ENCODE data around the gene GALNT14.

GALNT14 gene

GRCh38 chr2:30968660-30969397 lies 169.4 kb downstream of the GALNT14 start:
- no peak for DNase-seq

GRCh38 chr2:30966786-30967185 lies 171.5 kb downstream of the GALNT14 start:
- DNase-seq = no peak

DNA sequence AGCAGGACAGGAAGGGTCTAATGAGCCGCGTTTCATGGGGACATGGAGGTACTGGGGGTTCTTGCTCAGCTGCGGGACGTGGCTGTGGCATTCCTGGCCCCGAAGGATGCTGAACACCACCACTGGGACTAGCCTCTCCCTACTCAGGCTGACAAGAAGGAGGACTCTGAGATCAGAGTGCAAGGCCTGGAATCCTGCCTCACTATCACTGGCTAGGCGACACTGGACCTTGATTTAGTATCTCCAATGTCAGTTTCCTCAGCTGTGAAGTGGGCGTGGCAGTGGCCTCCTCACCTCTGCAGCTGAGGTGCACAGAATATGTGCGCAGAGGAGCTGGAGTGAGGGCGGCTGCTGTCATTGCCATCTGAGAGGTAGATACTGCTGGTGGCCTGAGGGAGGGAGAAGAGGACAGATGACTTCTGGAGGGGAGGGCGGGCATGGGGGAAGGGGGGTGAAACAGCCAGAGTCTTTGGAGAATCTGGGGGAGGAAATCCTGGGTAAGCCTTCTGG lies 173.2 kb downstream of the GALNT14 start:
- DNase-seq = no peak

DNA sequence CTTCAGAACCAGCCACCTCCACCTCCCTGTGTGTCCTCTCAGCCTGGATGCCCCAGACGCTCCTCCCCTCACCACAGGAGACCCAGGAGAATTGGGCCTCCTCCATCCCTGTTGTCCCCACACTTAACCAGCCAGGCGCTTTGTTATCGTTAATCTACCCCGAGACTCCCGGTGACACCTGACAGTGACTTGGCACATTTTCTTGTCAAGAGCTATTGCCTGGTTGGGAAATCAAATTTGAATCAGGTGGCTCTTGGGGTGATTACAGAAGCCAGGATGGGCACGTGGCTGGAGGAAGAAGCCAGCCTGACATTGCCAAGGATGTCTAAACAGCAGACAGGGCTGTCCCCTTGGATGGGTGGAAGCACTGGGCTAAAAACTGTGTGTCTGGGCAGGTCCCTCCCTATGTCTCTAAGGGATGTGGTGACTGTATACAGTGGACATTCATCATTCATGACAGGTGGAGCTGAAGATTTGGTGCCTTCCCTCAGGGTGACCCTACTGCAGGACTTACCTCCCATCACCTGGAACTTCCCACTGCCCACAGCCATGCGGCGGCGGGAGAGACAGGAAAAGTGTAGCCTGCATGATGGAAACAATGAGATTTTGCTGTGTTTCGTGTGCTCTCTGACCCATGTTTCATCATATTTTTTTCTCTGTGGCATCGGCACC lies 173.8 kb downstream of the GALNT14 start:
- no peak for DNase-seq

- no peak for DNase-seq
Observed at GRCh38 chr2:30963184-30963583, 175.1 kb downstream of the GALNT14 start.

DNA sequence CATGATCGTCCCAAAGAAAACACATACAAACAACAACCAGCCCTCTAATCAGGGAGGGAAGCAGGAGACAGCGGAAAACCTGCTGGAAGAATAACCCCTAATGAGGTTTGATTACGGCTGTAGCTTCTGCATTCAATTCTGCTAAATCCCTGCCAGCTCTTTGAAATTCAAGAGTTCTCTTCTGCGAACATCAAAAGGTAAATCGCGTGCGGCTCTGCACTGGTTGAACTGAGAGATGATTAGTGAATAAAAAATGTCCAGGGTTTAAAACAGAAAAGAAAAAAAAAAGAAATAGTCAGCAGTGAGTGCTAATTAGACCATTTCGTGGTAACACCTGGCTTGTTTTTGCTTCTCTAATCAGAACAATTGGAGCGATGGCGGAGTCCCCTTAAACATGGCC lies 178.0 kb downstream of the GALNT14 start:
- no peak for DNase-seq

DNA sequence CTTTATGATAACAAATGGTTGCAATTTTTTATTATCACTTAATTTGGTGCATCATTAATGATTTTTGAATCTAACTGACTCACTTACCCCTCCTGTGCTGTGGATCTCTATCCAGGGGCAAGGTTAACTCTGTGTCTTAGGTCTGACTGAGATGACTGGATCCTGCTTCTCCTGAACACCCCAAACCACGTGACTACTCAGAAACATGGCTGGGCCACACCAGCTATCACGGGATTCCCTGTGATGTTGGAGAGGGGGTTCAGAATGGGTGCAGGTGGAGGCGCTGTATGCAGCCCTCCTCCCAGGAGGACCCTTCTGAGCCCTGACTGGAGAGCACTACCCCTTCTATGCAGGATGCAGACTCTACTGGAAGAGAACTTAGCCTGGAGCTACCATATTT lies 178.6 kb downstream of the GALNT14 start:
- DNase-seq = no peak

DNA sequence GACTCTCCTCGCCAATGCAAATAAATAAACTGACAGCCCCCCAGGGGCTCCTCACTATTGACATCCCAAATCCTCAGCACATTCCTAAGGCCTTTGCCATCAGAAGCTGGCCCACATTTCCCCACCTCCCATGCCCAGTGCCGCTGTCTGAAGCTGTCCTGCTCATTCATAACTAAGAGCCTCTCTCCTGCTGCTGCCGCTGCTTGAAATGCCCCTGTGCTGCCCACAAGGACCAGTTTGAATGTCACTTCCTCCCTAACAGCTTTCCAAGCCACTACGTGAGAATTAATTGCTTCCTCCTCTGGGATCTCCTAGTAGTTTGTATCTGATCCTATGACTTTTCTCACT lies 179.3 kb downstream of the GALNT14 start:
- DNase-seq = no peak

GRCh38 chr2:30958193-30958917 lies 179.9 kb downstream of the GALNT14 start:
- DNase-seq = no peak

GRCh38 chr2:30957591-30957990 lies 180.6 kb downstream of the GALNT14 start:
- DNase-seq = no peak

GRCh38 chr2:30956995-30957394 lies 181.2 kb downstream of the GALNT14 start:
- no peak for DNase-seq

DNA sequence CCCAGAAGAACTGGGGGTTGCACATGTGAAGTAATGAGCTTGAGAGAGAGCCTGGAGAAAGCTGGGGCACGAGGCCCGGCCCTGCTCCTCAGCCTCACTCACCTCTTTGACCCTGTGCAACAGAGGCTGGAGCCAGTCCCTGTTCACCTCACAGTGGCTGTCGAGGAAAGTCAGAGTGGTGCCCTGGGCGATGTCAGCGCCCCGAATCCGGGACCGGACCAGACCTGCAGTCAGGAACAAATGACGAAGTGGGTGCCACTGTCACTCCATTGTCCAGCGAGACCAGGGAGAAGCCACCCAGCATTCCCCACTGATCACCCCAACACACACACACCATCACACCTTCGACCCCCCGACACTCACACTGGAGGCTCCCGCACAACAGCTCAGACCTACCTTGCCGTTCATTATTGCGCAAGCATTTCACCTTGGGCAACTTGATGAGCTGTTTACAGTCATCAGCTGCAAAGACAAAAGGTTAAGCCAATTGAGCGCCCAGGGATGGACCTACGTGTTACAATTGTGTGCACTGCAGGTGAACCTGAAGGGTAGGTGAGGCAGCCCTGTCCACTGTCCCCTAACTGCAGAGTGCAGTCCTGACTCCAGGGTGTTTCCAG lies 182.6 kb downstream of the GALNT14 start:
- DNase-seq = no peak

DNA sequence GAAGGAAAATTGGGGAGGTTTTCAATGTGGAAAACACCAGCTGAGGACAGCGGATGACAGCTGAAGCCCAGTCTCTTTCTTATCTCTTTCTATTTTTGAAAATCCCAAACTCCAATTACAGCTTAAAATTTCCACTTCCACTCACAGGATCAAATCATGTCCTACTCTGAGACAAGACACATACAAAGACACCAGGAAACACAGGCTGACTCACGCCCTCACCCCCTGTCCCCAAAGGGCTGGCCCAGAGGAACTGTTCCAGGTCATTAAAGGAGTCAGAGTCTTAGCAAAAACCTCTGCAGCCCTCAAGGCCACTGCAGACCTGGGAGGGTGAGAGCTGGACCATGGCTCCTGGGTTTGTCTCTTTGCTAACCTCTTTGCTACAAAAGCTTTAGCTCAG lies 187.9 kb downstream of the GALNT14 start:
- no peak for DNase-seq

DNA sequence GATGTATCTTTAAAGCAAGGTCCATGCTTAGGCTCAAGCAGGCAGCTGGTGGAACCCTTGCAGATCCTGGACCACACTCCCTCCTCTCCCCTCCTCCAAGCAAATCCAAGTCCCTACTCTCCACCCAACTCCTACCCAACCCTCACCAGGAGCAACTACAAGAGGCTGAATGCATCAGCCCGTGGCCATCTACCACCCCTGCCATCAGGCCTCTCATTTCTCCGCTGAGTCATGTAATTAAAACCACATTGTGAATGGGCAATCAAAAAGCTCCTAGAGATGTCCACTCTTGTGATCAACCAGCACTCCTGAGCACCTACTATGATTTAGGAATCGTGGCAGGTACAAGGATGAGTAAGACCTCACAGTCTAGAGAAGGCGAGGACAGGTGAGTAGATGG lies 188.8 kb downstream of the GALNT14 start:
- DNase-seq = no peak

DNA sequence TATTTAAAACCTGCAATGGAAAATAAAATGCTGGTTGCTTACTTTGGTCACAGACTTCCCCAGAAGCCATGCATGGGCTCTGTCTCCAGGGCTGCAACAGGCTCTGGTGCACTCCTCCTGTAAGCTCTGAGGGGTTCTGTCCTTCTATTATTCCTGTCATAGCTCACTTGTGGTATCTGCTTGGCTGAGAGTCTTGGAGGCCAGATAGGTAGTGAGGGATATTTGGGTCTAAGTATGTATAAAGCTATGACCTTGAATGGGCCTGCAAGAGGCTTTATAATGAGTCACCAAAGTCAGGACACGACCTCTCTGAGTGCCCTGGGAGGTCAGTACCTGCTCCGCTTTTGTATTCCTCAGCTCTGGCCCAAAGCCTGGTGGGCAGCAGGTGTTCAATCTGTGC lies 189.4 kb downstream of the GALNT14 start:
- no peak for DNase-seq

- DNase-seq = no peak
Observed at GRCh38 chr2:30948130-30948529, 190.1 kb downstream of the GALNT14 start.

- DNase-seq = no peak
Observed at GRCh38 chr2:30947686-30948085, 190.6 kb downstream of the GALNT14 start.

GRCh38 chr2:30942419-30942818 lies 195.8 kb downstream of the GALNT14 start:
- no peak for DNase-seq

DNA sequence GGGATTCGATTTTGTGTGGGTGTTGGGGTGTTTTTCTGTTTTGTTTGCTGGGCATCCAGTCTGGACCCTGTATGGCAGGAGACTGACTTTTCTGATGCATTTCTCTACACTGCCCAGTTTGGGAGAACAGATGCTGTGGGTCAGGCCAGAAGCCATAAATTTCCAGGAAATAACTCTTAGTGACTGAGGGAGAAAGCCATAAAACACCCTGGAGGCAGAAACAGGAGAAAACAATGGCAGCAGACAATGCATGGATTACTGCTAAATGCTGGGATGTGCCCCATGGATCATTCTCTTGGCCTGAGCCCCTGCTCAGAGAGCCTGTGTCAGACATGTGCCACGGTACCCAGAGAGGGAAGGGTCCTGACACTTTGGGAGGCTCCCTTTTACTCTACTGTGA lies 197.4 kb downstream of the GALNT14 start:
- no peak for DNase-seq

DNA sequence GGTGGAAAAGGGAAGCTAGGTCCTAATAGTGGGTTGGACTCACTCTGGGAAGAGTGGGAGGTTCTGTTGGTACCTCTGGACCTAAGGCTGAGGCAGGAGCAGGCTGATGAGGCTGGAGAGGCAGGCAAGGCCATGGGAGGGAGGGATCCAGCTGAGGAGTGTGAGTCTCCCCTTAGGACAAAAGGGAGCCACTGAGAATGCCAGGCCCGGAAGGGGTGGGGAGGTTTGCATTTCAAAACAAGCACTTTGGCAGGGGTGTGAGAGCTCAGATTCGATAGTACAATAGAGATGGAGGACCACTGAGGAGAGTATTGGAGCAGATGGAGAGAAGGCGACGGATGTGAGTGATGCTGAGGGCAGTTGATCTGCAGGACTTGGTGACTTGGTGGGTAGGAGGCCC lies 198.9 kb downstream of the GALNT14 start:
- no peak for DNase-seq

DNA sequence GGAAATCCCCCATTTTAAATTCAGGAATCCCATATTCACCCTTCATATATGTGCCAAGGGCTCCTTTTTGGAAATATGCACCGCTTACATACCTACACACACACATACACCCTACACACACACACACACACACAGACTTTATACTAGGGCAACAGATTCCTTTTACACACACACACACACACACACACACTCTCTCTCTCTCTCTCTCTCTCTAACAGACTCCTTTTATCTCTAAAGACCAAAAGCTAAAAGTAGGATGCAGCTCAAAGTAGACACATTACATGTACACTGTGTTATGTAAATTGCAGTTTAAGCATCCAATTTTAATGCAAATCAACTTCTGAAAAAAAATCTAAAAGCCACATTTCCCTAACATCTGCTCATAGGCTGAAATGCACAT lies 200.0 kb downstream of the GALNT14 start:
- DNase-seq = no peak

- no peak for DNase-seq
Observed at GRCh38 chr2:30936977-30937376, 201.3 kb downstream of the GALNT14 start.

- DNase-seq = no peak
Observed at GRCh38 chr2:30935795-30936194, 202.4 kb downstream of the GALNT14 start.

- DNase-seq = no peak
Observed at GRCh38 chr2:30934066-30934465, 204.2 kb downstream of the GALNT14 start.
